T-helper 2 cell treated with Interferon-gamma antibody and Interleukin-4, amounts not matched to agents 5 μg/mL and 100 μg/mL, for 36 hours (primary cell): ENCODE results near the gene MGAT5B.
"Not testable (repeated sequence)": the region's sequence is repeated elsewhere in the genome, so short reads cannot be mapped to it uniquely, and the experiment has no call there.

ENCODE experiments used
- DNase-seq: peaks from one replicate; pipeline ENCODE4 v3.0.0; 2021; ENCODE audit warnings: low spot score
- H3K27ac Mint-ChIP-seq: one replicate; pipeline ENCODE4 v1.8.0; 2021; ENCODE audit warnings: mild to moderate bottlenecking, mixed read lengths
- H3K27me3 Mint-ChIP-seq: one replicate; pipeline ENCODE4 v1.8.0; 2021; ENCODE audit warnings: low read depth, mixed read lengths
- H3K36me3 Mint-ChIP-seq: one replicate; pipeline ENCODE4 v1.8.0; 2021; ENCODE audit warnings: low read depth, mixed read lengths
- H3K4me1 Mint-ChIP-seq: one replicate; pipeline ENCODE4 v1.8.0; 2021; ENCODE audit warnings: low read depth, mixed read lengths
- H3K4me3 Mint-ChIP-seq: one replicate; pipeline ENCODE4 v1.8.0; 2022; ENCODE audit warnings: mild to moderate bottlenecking, moderate library complexity, mixed read lengths
- H3K9me3 Mint-ChIP-seq: one replicate; pipeline ENCODE4 v1.8.0; 2021; ENCODE audit warnings: mixed read lengths

Gene MGAT5B

DNA sequence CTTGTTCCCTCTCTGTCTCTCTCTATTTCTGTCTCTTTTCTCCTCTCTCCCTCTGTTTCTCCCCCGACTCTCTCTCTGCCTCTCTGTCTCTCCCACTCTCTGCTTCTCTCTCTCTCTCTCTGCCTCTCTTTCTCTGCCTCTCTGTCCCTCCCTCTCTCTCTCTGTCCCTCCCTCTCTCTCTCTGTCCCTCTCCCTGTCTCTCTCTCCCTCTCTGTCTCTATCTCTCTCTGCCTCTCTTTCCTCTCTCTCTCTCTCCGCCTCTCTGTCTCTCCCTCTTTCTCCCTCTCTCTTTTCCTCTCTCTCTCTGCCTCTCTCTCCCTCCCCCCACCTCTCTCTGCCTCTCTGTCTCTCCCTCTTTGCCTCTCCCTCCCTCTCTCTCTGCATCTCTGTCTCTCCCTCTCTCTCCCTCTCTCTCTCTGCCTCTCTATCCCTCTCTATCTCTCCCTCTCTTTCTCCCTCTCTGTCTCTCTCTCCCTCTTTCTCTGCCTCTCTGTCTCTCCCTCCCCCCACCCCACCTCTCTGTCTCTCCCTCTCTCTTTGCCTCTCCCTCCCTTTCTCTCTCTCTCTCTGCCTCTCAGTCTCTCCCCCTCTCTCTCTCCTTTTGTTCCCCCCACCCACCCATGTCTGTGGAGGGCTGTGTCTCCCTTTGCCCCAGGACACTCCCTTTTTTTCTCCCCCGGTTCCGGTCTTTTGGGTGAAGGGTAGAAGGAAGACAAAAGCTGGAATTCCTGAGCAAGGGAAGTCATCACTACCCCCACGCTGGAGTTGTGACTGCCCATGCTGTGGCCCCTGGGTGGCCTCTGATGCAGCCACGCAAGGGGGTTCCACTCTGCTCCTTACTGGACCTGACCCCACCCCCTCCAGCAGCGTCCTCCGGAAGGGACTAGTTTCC lies 27.1 kb upstream of the MGAT5B start:
- Mint-ChIP-seq H3K9me3 (no peaks in the 10 kb centered on the region), H3K27ac (peak overlapping the region; percentile 0), H3K27me3 (peaks cover 47% of the 10 kb centered on the region), H3K4me3 (no peak overlapping the region), H3K4me1 (peaks cover 13% of the 10 kb centered on the region), H3K36me3 (no peaks in the 10 kb centered on the region)
- no peak for DNase-seq

DNA sequence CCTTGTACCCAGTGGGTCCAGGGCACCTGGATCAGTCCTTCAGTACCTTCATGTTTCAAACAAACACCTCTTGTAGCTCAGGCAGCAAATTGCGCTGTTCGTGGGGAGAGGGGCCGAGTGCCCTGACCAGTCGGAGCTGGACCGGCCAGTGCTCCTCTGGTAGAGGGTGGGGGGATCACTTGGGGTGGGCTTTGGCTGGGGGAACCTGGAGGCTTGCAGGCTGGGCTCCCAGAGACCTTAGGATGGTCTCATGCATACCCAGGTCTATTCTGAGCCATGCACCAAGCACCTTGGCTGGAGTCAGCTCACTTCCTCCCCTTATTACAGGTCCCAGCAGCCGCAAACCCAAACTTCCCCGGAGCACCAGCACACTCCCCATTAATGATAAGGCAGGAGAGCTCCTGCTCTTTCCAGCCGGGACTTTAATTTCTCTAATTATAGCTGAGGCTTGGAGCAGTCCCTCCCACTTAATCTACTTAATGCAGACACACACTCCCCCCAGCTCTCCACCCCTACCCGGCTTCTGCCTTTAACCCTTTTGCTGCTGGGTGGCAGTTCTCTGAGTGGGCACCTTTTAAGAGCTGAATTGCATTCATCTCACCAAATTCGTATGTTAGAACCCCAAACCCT lies 26.3 kb upstream of the MGAT5B start:
- Mint-ChIP-seq H3K36me3 (no peaks in the 10 kb centered on the region), H3K27me3 (peaks cover 51% of the 10 kb centered on the region), H3K4me3 (no peak overlapping the region), H3K4me1 (peaks cover 16% of the 10 kb centered on the region), H3K27ac (no peak overlapping the region), H3K9me3 (no peaks in the 10 kb centered on the region)
- no peak for DNase-seq

DNA sequence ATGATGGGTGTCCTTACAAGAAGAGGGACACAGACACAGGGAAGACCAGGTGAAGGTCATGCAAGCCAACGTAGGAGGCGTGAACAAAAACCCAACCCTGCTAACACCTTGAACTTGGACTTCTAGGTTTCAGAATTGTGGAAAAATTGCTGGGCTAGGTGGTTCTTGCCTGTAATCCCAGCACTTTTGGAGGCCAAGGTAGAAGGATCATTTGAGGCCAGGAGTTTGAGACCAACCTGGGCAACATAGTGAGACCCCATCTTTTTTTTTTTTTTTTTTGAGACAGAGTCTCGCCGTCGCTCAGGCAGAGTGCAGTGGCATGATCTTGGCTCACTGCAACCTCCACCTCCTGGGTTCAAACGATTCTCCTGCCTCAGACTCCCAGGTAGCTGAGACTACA lies 25.1 kb upstream of the MGAT5B start:
- H3K27ac Mint-ChIP-seq, H3K4me3 Mint-ChIP-seq, DNase-seq, H3K36me3 Mint-ChIP-seq, H3K9me3 Mint-ChIP-seq: not testable (repeated sequence)
- peaks cover 54% of the 10 kb centered on the region for H3K27me3 Mint-ChIP-seq
- peaks cover 16% of the 10 kb centered on the region for H3K4me1 Mint-ChIP-seq

DNA sequence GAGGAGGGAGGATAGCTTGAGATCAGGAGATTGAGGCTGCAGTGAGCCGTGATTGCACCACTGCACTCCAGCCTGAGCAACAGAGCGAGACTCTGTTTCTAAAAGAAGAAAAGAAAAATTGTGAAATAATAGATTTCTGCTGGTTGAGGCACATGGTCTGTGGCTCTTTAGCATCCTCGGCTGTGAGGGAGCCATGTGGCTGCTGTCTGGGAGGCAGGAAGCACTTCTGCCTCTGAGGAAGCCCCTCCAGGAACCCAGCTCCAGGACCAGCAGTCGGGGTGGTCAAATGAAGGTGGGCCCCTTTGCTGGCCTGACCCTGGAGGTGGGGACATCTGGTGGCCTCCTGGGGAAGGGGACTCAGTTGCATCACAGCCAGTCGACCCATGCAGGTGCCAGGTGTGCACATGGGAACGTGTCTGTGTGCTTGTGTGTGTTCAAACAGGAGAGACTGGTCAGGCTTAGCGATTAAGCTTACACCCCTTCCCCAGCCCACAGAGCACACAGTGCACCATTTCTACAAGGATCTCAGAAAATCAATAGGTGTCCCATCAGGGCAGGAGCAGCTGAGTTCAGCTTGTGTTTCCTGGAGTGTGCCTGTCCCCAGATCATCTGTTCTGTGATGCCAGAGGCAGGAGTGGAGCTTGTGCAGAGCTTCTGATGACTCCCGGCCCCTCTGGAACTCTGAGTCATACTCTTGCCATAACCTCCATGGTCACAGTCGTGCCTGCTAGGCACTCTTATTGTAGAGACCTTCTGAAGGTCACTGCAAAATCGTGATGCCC lies 24.3 kb upstream of the MGAT5B start:
- Mint-ChIP-seq H3K27ac (no peak overlapping the region), H3K4me1 (peaks cover 16% of the 10 kb centered on the region), H3K36me3 (no peaks in the 10 kb centered on the region), H3K9me3 (no peaks in the 10 kb centered on the region), H3K4me3 (no peak overlapping the region), H3K27me3 (peaks cover 54% of the 10 kb centered on the region)
- no peak for DNase-seq

DNA sequence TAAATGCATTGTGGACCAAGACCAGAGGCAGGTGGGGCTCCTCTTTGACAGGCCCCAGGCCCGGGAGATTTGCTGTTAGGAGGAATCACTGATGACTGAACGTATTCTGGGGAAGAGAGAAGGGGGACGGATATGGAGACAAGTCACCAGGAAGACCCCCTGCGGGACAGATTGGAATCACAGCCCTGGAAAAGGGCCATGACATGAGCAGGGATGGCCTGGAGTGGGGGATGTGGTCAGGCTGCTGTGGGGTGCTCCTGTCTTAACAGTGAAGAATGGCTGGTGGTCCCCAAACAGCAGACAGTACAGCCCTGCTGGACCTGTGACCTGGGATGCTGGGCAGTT lies 23.7 kb upstream of the MGAT5B start:
- peaks cover 16% of the 10 kb centered on the region for H3K4me1 Mint-ChIP-seq
- no peaks in the 10 kb centered on the region for H3K9me3 Mint-ChIP-seq
- H3K27me3 Mint-ChIP-seq: peaks cover 51% of the 10 kb centered on the region
- no peak for DNase-seq
- H3K4me3 Mint-ChIP-seq: no peak overlapping the region
- H3K27ac Mint-ChIP-seq: no peak overlapping the region
- H3K36me3 Mint-ChIP-seq: no peaks in the 10 kb centered on the region

DNA sequence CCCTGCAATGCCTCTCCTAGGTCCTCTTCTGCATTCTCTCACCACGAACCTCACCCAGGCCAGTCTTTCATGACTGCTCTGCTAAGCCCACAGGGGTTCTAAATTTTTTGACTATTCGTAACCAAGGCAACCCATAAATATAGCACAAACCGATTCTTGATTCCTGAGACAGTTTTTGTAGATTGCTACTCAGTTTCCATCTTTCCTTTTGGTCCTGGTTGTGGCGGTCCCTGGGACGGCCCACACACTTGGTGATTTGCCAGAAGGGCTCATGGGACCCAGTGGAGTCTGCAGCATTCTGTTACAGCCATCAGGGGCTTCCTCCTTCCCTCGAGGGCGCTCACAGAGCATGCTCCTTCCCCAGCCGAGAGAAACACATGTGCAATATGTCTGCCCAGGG lies 23.4 kb upstream of the MGAT5B start:
- Mint-ChIP-seq H3K27ac (no peak overlapping the region), H3K36me3 (no peaks in the 10 kb centered on the region), H3K4me1 (peaks cover 15% of the 10 kb centered on the region), H3K4me3 (no peak overlapping the region), H3K27me3 (peaks cover 47% of the 10 kb centered on the region), H3K9me3 (no peaks in the 10 kb centered on the region)
- DNase-seq: no peak

- Mint-ChIP-seq H3K36me3 (no peaks in the 10 kb centered on the region), H3K4me1 (peaks cover 8% of the 10 kb centered on the region), H3K27me3 (peaks cover 40% of the 10 kb centered on the region), H3K4me3 (no peak overlapping the region), H3K9me3 (no peaks in the 10 kb centered on the region), H3K27ac (no peak overlapping the region)
- no peak for DNase-seq
These were observed 22.6 kb upstream of the MGAT5B start for GRCh38 chr17:76845541-76846017.

- no peak overlapping the region for H3K27ac Mint-ChIP-seq
- H3K4me1 Mint-ChIP-seq: peaks cover 3% of the 10 kb centered on the region
- no peak for DNase-seq
- H3K27me3 Mint-ChIP-seq: peaks cover 25% of the 10 kb centered on the region
- H3K36me3 Mint-ChIP-seq: no peaks in the 10 kb centered on the region
- no peaks in the 10 kb centered on the region for H3K9me3 Mint-ChIP-seq
- no peak overlapping the region for H3K4me3 Mint-ChIP-seq
These were observed 21.2 kb upstream of the MGAT5B start for GRCh38 chr17:76847031-76847430.

DNA sequence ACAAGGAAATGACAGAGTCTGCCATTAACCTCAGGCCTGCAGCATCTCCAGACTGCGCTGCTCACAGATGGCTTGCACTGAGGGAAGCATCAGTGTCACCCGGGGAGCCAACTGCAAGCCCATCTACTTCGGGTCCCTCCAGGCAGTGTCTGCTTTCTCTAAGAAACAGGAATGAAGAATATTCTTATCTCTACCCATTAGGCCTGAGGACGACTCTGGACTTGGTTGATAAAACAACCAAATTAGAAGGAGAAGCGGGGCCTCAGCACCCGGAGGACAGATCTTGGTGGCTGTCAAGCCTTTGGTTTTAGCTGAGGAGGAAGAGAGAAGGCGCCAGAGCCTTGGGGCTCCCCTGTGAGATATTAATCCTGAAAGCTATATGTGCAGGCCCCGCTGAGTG lies 19.5 kb upstream of the MGAT5B start:
- Mint-ChIP-seq H3K27ac (no peak overlapping the region), H3K27me3 (peaks cover 13% of the 10 kb centered on the region), H3K36me3 (no peaks in the 10 kb centered on the region), H3K4me3 (no peak overlapping the region), H3K9me3 (no peaks in the 10 kb centered on the region), H3K4me1 (peaks cover 3% of the 10 kb centered on the region)
- no peak for DNase-seq

DNA sequence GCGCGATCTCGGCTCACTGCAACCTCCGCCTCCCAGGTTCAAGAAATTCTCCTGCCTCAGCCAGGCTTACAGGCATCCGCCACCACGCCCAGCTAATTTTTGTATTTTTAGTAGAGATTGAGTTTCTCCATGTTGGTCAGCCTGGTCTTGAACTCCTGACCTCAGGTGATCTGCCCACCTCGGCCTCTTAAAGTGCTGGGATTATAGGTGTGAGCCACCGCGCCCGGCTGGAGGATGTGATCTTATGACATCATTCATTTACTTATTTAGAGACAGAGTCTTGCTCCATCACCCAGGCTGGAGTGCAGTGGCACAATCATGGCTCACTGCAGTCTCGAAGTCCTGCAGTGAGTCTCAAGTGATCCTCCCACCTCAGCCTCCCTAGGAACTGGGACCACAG lies 19.0 kb upstream of the MGAT5B start:
- not testable (repeated sequence) for H3K4me3 Mint-ChIP-seq, DNase-seq, H3K27ac Mint-ChIP-seq, H3K4me1 Mint-ChIP-seq, H3K9me3 Mint-ChIP-seq, H3K36me3 Mint-ChIP-seq
- peaks cover 12% of the 10 kb centered on the region for H3K27me3 Mint-ChIP-seq

- Mint-ChIP-seq H3K27me3 (no peaks in the 10 kb centered on the region), H3K4me3 (no peak overlapping the region)
These were observed 15.4 kb upstream of the MGAT5B start for GRCh38 chr17:76852843-76853242.

GRCh38 chr17:76855105-76855504 lies 13.1 kb upstream of the MGAT5B start:
- Mint-ChIP-seq H3K36me3 (no peaks in the 10 kb centered on the region), H3K27me3 (no peaks in the 10 kb centered on the region), H3K4me3 (no peak overlapping the region)

More at GRCh38 chr17:76852843-76853242, 15.4 kb upstream of the MGAT5B start:
- no peak overlapping the region for H3K27ac Mint-ChIP-seq
- H3K36me3 Mint-ChIP-seq: no peaks in the 10 kb centered on the region
- DNase-seq: no peak
- no peaks in the 10 kb centered on the region for H3K4me1 Mint-ChIP-seq
- H3K9me3 Mint-ChIP-seq: no peaks in the 10 kb centered on the region

GRCh38 chr17:76862079-76862478 lies 6.1 kb upstream of the MGAT5B start:
- no peak for DNase-seq
- H3K27me3 Mint-ChIP-seq: peaks cover 10% of the 10 kb centered on the region
- no peaks in the 10 kb centered on the region for H3K36me3 Mint-ChIP-seq
- no peak overlapping the region for H3K4me3 Mint-ChIP-seq
- H3K27ac Mint-ChIP-seq: no peak overlapping the region
- peaks cover 2% of the 10 kb centered on the region for H3K4me1 Mint-ChIP-seq
- H3K9me3 Mint-ChIP-seq: no peaks in the 10 kb centered on the region

More at GRCh38 chr17:76855105-76855504, 13.1 kb upstream of the MGAT5B start:
- Mint-ChIP-seq H3K4me1 (no peaks in the 10 kb centered on the region), H3K9me3 (no peaks in the 10 kb centered on the region), H3K27ac (no peak overlapping the region)
- DNase-seq: no peak

DNA sequence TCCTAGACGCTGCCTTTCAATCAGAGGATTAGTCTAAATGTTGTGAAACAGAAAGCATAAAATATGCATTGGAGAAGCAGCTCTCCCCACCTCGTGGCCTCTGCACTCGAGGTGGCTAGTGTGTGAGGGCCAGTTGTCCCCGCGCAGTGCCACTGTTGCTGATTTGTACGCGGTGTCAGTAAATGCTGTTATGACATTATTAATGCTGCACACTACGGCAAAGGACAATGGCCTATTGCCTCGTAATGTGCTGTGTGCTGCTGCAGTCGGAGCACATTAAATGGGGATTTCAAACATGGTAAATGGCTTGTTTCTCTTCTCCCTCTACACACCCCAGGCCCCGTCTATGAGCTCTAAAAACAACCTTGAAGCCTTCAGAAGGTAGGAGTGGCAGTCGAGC lies 5.7 kb upstream of the MGAT5B start:
- Mint-ChIP-seq H3K4me3 (no peak overlapping the region), H3K4me1 (peaks cover 2% of the 10 kb centered on the region), H3K36me3 (no peaks in the 10 kb centered on the region), H3K9me3 (no peaks in the 10 kb centered on the region), H3K27ac (no peak overlapping the region), H3K27me3 (peaks cover 13% of the 10 kb centered on the region)
- no peak for DNase-seq
